Ishikawa (cell line): Measurements from ENCODE around the gene SEC61A1.

Experiments
- EP300 ChIP-seq: IDR thresholded peaks from 2 replicates; pipeline ENCODE4 v1.6.1; 2012; ENCODE audit warnings: borderline replicate concordance
- FOXM1 ChIP-seq: IDR thresholded peaks from 2 replicates; pipeline ENCODE4 v1.6.1; 2012; ENCODE audit warnings: low read depth, borderline replicate concordance
- MAX ChIP-seq: IDR thresholded peaks from 2 replicates; pipeline ENCODE4 v1.6.1; 2012
- NFIC ChIP-seq: IDR thresholded peaks from 2 replicates; pipeline ENCODE4 v1.6.1; 2012
- RAD21 ChIP-seq: IDR thresholded peaks from 2 replicates; pipeline ENCODE4 v1.6.1; 2012; ENCODE audit warnings: low read depth
- REST ChIP-seq: IDR thresholded peaks from 2 replicates; pipeline ENCODE4 v1.6.1; 2012; ENCODE audit warnings: low read depth, mild to moderate bottlenecking

- no peak for TF ChIP-seq RAD21
- TF ChIP-seq EP300: no peak
- TF ChIP-seq MAX: no peak
- no peak for TF ChIP-seq REST
- no peak for TF ChIP-seq NFIC
- no peak for TF ChIP-seq FOXM1
These were observed 12.7 kb downstream of the SEC61A1 start for GRCh38 chr3:128064962-128065361.
